Tibial artery (tissue), 4 donors: ENCODE data around the gene DMBT1.
"Not testable (repeated sequence)": the region's sequence is repeated elsewhere in the genome, so short reads cannot be mapped to it uniquely, and the experiment has no call there.

Source experiments
- DNase-seq, 2 donors: peaks; one replicate each; pipeline ENCODE4 v3.0.0-alpha.2; 2019
- H3K27ac ChIP-seq, 2 donors: fragments of 200-600 bp; sonication (generic) in 1 of 2; 1 replicate in 1 of 2; 2 replicates in 1 of 2; pipeline ENCODE4 v1.5.1; 2018 to 2019; ENCODE audit warnings: mild to moderate bottlenecking in 1 of 2
- H3K27me3 ChIP-seq, 2 donors: fragments of 200-600 bp; sonication (generic) in 1 of 2; one replicate each; pipeline versions ENCODE4 v1.5.1 to v1.6.0; 2016 to 2019
- H3K36me3 ChIP-seq, 3 donors: fragments of 200-600 bp; sonication (generic) in 2 of 3; one replicate each; pipeline ENCODE4 v1.5.1; 2016 to 2019; ENCODE audit warnings: mild to moderate bottlenecking in 2 of 3
- H3K4me1 ChIP-seq, 4 donors: fragments of 200-600 bp; sonication (generic) in 2 of 4; 1 replicate in 3 of 4; 2 replicates in 1 of 4; pipeline ENCODE4 v1.5.1; 2016 to 2019
- H3K4me3 ChIP-seq, 2 donors: fragments of 200-600 bp; sonication (generic) in 1 of 2; 1 replicate in 1 of 2; 2 replicates in 1 of 2; pipeline ENCODE4 v1.5.1; 2018 to 2019; ENCODE audit warnings: mild to moderate bottlenecking in 2 of 2
- H3K9me3 ChIP-seq, 3 donors: fragments of 200-600 bp; sonication (generic) in 1 of 3; one replicate each; pipeline ENCODE4 v1.5.1; 2016 to 2019
- CTCF ChIP-seq, 2 experiments: fragments of 200-600 bp in 1 of 2; fragments of 450-650 bp in 1 of 2; IDR thresholded peaks; one replicate each; pipeline ENCODE4 v1.5.1; 2017 to 2019; ENCODE audit warnings: antibody characterized with exemption in 2 of 2, mild to moderate bottlenecking in 1 of 2, moderate library complexity in 1 of 2
- intact Hi-C: fragments of 100-400 bp; cut with DNase I; formaldehyde crosslinking; loops from one replicate; pipeline ENCODE4 v1.15.0; 2023; ENCODE audit warnings: low total_unique reads

DMBT1 gene

GRCh38 chr10:122576291-122576690 is 15.7 kb downstream of the DMBT1 start:
- Histone ChIP-seq H3K4me3 (no peak overlapping the region), H3K4me1 (no peaks in the 10 kb centered on the region), H3K27ac (no peak overlapping the region), H3K9me3 (peaks cover 0 to 11% (median 7%) of the 10 kb centered on the region in 3 donors), H3K27me3 (no peaks in the 10 kb centered on the region), H3K36me3 (no peaks in the 10 kb centered on the region)
- no peak for TF ChIP-seq CTCF (IDR thresholded peaks at IDR 0.05)
- DNase-seq, result no peak
- intact Hi-C loops, result no loop called here

GRCh38 chr10:122577311-122577885 is 16.8 kb downstream of the DMBT1 start:
- no peak for DNase-seq
- intact Hi-C loops, result no loop called here
- H3K27me3 ChIP-seq, result no peaks in the 10 kb centered on the region
- H3K27ac ChIP-seq, result no peak overlapping the region
- TF ChIP-seq CTCF (IDR thresholded peaks at IDR 0.05), result no peak
- peaks cover 0 to 11% (median 7%) of the 10 kb centered on the region in 3 donors for H3K9me3 ChIP-seq
- no peak overlapping the region for H3K4me3 ChIP-seq
- no peaks in the 10 kb centered on the region for H3K36me3 ChIP-seq
- H3K4me1 ChIP-seq, result no peaks in the 10 kb centered on the region

- H3K27me3 ChIP-seq, H3K4me3 ChIP-seq, H3K27ac ChIP-seq, H3K36me3 ChIP-seq, H3K4me1 ChIP-seq, intact Hi-C loops, H3K9me3 ChIP-seq, DNase-seq: not testable (repeated sequence)
Measured at GRCh38 chr10:122586070-122586469, 25.5 kb downstream of the DMBT1 start.

- no peaks in the 10 kb centered on the region for H3K9me3 ChIP-seq
- intact Hi-C loops, result no loop called here
- H3K4me3 ChIP-seq, result no peak overlapping the region
- no peaks in the 10 kb centered on the region for H3K27me3 ChIP-seq
- TF ChIP-seq CTCF (IDR thresholded peaks at IDR 0.05), result no peak
- no peak for DNase-seq
- no peaks in the 10 kb centered on the region for H3K36me3 ChIP-seq
- H3K4me1 ChIP-seq, result no peaks in the 10 kb centered on the region
- H3K27ac ChIP-seq, result no peak overlapping the region
Measured at GRCh38 chr10:122587098-122587760, 26.7 kb downstream of the DMBT1 start.

- no peaks in the 10 kb centered on the region for H3K36me3 ChIP-seq
- no peak overlapping the region for H3K4me3 ChIP-seq
- intact Hi-C loops, result no loop called here
- no peak for DNase-seq
- no peak for TF ChIP-seq CTCF (IDR thresholded peaks at IDR 0.05)
- H3K4me1 ChIP-seq, result no peaks in the 10 kb centered on the region
- no peaks in the 10 kb centered on the region for H3K9me3 ChIP-seq
- no peak overlapping the region for H3K27ac ChIP-seq
- no peaks in the 10 kb centered on the region for H3K27me3 ChIP-seq
Measured at GRCh38 chr10:122588381-122588780, 27.8 kb downstream of the DMBT1 start.

GRCh38 chr10:122590153-122590552 is 29.6 kb downstream of the DMBT1 start:
- no peaks in the 10 kb centered on the region for H3K4me1 ChIP-seq
- no peak overlapping the region for H3K4me3 ChIP-seq
- no peaks in the 10 kb centered on the region for H3K36me3 ChIP-seq
- no peak for DNase-seq
- H3K9me3 ChIP-seq, result no peaks in the 10 kb centered on the region
- intact Hi-C loops, result no loop called here
- no peaks in the 10 kb centered on the region for H3K27me3 ChIP-seq
- no peak for TF ChIP-seq CTCF (IDR thresholded peaks at IDR 0.05)
- no peak overlapping the region for H3K27ac ChIP-seq
